HL-60/S4 treated with retinoic acid at 250 ng/mL for 4 days and 3 days (cell line): ENCODE results near the gene KDM5A.

Experiments
- in situ Hi-C: fragments of 300-500 bp; cut with MboI; formaldehyde crosslinking; loops from 2 replicates; pipeline ENCODE4 v1.7.0; 2022; ENCODE audit warnings: low sequenced_read_pairs

KDM5A gene

GRCh38 chr12:275812-276211, 113.3 kb downstream of the KDM5A start:
- in situ Hi-C loops, result no loop called here

- in situ Hi-C loops, result no loop called here
Observed at GRCh38 chr12:273382-273781, 115.7 kb downstream of the KDM5A start.

DNA sequence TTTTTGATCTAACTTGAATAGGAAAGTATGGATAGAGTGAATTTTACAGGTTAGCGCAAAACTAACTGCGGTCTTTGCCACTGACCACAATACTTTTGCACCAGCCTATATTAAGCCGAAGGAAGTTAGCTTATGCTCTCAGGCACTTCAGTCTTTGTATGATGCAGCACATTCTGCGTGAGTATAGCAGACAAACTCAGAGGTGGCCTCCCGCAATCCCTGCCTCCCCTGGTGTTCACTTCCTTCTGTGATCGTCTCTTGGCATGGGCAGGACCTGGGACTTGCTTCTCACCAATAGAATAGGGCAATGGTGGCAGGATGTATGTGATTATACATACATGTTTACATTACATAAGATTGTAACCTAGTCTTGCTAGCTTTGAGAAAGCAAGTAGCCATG, 116.2 kb downstream of the KDM5A start:
- in situ Hi-C loops, result no loop called here

DNA sequence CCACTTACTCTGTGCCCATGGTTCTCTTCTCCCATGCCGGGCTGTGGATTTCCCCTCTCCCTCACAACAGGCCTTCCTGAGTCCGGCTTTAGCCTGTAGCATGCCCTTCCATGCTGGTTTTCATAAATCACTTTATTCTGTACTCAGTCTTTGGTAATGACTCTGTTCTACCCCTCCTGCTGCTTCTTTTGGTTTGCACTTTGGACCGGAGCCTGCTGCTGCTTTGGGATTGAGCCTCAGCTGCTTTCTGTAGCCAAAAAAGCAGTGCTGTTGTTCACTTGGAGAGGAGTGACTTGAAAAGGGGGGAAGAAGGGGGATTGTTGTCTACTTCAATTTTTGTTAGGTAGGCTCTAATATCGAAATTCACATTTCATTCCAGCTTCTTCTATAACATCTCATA, 118.0 kb downstream of the KDM5A start:
- in situ Hi-C loops, result no loop called here

GRCh38 chr12:269191-269590, 119.9 kb downstream of the KDM5A start:
- in situ Hi-C loops, result no loop called here

- in situ Hi-C loops, result no loop called here
Observed at GRCh38 chr12:268483-268840, 120.7 kb downstream of the KDM5A start.

- in situ Hi-C loops, result no loop called here
Observed at GRCh38 chr12:267581-268482, 121.3 kb downstream of the KDM5A start.

DNA sequence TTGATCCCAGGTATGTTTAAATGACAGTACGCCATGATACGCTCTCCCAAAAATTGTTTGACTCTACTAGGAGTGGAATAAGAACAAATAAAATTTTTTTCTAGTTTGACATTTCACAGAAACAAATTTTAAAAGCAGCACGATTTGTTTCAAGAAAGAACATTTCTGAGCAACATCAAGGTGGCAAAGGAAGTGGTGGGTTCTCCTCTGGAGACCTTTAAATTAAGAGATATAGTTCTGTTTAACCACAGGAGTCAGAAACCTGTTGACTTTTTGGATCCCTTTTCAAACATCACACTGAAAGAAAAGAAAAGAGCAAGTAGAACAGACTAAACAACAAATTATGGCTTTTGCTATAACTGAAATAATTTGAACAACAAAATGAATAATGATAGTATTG, 124.0 kb downstream of the KDM5A start:
- in situ Hi-C loops, result no loop called here

GRCh38 chr12:264269-264668, 124.9 kb downstream of the KDM5A start:
- in situ Hi-C loops, result no loop called here

- in situ Hi-C loops, result no loop called here
Observed at GRCh38 chr12:263574-263973, 125.5 kb downstream of the KDM5A start.

GRCh38 chr12:262817-263216, 126.3 kb downstream of the KDM5A start, which contains the start of gene SLC6A13:
Gene SLC6A13, minus strand, starts transcription at chr12:262836. Its CDS starts 2,784 bp downstream, at chr12:260052.
- in situ Hi-C loops, result no loop called here

DNA sequence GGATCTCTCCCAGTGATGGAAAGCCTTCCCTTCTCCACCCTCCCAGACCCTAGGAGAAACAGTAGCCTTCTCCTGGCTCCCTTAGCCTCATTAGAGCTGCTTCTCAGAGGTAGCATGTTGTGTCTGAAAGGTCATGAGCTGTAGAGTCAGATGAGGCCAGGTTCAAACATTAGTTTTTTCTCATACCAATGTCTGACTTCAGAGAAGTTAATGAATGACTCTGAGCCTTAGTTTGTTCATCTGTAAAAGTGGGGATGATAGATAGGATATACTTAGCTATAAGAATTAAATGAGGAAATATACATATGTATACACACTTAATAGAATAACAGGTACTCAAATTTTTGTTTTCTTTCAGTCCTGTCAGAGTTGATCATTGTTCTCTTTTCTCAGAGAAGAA, 127.0 kb downstream of the KDM5A start:
- in situ Hi-C loops, result no loop called here

GRCh38 chr12:257521-258321, 131.4 kb downstream of the KDM5A start:
- in situ Hi-C loops, result no loop called here

- in situ Hi-C loops, result no loop called here
Observed at GRCh38 chr12:256958-257357, 132.2 kb downstream of the KDM5A start.

DNA sequence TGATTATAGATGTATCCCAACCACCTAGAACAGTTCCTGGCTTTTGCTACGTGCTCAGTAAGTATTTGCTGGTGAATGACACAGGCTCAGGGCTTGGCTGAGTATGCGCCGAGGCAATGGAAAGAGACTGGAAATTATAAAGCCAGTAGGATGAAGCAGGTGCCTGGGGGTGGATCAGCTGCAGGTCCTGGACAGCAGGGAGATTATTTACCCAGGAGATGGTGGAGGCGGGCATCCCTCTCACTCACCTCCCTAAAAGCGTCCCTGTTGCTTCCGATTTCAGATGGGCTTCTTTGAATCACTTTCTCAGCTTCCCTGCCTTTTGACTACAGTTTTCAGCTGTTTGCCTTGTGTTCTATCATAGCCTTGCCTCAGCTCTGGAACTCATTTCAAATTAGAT, 132.9 kb downstream of the KDM5A start:
- in situ Hi-C loops, result no loop called here

DNA sequence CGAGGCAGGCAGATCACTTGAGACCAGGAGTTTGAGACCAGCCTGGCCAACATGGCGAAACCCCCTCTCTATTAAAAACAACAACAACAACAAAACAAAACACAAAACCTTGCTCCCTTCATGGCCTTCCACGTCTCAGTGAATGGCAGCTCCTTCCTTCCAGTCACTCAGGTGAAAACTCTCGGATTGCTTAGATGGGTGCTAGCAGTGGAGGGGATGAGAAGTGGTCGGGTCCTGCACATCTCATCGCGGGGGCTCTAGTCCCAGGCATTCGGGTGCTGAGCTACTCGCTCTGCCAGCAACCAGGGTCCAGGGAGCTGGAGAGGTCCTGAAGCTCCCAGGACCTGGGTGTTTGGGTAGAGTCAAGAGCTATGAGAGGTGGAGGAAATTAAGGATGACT, 134.2 kb downstream of the KDM5A start:
- in situ Hi-C loops, result no loop called here

DNA sequence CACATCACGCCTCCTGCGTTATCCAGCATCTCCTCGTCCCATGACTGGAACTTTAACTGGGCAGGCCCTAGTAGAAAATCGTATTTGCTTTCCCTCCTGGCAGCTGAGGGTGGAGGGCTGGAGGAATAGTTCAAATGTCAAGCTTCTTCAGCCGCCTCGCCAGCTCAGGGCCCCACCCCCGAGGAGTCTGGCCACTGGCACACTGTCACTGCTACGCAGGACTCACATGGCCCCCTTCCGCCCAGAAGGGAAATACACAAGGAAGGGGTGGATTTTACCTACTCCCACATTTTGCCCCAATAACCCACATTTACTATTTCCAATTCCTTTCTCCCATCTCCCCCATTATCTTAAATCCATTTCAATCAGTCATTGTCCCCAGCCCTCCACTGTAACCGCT, 135.1 kb downstream of the KDM5A start:
- in situ Hi-C loops, result no loop called here

GRCh38 chr12:253116-253831, 135.8 kb downstream of the KDM5A start:
- in situ Hi-C loops, result no loop called here

GRCh38 chr12:252636-253035, 136.5 kb downstream of the KDM5A start:
- in situ Hi-C loops, result no loop called here

- in situ Hi-C loops, result no loop called here
Observed at GRCh38 chr12:247271-247670, 141.8 kb downstream of the KDM5A start.

DNA sequence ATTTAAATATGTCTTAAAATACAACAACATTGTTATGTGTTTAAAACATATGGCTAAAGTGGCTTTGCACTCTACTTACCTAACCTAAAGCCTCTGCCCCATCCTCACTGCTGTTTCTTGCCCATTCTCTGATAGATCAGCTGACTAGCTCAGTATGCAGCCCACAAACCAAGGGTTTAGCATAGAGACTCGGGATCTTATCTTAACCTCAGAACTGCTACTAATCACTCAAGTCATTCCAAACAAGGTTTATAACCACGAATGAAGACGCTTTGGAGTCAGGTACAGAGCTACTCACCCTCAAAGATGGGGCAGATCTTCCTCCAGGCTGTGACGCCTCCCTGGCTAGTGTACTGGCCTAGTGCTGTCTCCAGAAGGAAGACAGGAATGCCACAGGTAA, 145.7 kb downstream of the KDM5A start:
- in situ Hi-C loops, result no loop called here
